ENCODE data around the gene PRKCSH.

DNA sequence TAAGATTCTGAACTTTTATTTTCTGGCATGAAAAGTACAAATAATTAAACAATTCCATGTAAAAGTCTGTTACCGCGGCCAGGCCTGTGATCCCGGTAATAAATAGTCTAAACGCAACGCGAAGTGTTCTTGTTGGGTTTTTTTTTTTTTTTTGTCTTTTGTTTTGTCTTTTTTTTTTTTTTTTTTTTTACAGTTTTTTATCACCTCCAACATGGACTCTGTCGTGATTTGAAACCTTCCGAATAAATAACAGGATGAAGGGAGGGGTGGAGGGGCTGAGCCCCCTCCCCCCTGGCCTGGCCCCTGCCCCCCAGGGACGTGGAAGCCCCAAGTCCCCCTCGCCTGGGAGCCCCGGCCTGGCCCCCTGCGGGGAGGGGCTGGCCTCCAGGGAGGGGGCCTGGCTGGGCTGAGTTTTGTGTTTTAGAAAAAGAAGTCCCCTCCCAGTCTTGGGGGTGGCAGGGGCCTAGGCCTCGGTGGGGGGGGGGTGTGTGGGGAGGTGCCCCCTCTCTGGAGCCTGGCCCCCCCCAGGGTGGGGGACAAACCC lies 16.0 kb downstream of the PRKCSH start:
- TF ChIP-seq GATA2 (CRISPR knock-in tag; IDR thresholded peaks at IDR 0.05) (no peak), RAD21 (IDR thresholded peaks at IDR 0.05; ENCODE audit: low read length) (no peak), SMC3 (IDR thresholded peaks at IDR 0.05; ENCODE audit: low read depth, low read length) (no peak), POLR2AphosphoS5 (IDR thresholded peaks at IDR 0.05; ENCODE audit: low read depth, low read length) (0 out of 2 replicates have a peak, but pooled peaks have one; percentile 5), GABPA (IDR thresholded peaks at IDR 0.05; ENCODE audit: low read depth) (no peak), RFX5 (IDR thresholded peaks at IDR 0.05; ENCODE audit: low read length) (no peak), JUND (IDR thresholded peaks at IDR 0.05) (no peak), NRF1 (IDR thresholded peaks at IDR 0.05; ENCODE audit: low read depth, low read length) (no peak), TAF1 (IDR thresholded peaks at IDR 0.05; ENCODE audit: borderline replicate concordance, low read depth, low read length) (no peak), SIN3A (IDR thresholded peaks at IDR 0.05; ENCODE audit: borderline replicate concordance, low read depth, low read length) (no peak), EZH2phosphoT487 (IDR thresholded peaks at IDR 0.05; ENCODE audit: borderline replicate concordance, low read depth) (no peak), FOXM1 (IDR thresholded peaks at IDR 0.05; ENCODE audit: low read depth) (no peak)
- TF ChIP-seq, protein P1, sequence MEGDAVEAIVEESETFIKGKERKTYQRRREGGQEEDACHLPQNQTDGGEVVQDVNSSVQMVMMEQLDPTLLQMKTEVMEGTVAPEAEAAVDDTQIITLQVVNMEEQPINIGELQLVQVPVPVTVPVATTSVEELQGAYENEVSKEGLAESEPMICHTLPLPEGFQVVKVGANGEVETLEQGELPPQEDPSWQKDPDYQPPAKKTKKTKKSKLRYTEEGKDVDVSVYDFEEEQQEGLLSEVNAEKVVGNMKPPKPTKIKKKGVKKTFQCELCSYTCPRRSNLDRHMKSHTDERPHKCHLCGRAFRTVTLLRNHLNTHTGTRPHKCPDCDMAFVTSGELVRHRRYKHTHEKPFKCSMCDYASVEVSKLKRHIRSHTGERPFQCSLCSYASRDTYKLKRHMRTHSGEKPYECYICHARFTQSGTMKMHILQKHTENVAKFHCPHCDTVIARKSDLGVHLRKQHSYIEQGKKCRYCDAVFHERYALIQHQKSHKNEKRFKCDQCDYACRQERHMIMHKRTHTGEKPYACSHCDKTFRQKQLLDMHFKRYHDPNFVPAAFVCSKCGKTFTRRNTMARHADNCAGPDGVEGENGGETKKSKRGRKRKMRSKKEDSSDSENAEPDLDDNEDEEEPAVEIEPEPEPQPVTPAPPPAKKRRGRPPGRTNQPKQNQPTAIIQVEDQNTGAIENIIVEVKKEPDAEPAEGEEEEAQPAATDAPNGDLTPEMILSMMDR (IDR thresholded peaks at IDR 0.05) = no peak
- TF ChIP-seq, protein P2, sequence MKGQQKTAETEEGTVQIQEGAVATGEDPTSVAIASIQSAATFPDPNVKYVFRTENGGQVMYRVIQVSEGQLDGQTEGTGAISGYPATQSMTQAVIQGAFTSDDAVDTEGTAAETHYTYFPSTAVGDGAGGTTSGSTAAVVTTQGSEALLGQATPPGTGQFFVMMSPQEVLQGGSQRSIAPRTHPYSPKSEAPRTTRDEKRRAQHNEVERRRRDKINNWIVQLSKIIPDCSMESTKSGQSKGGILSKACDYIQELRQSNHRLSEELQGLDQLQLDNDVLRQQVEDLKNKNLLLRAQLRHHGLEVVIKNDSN (IDR thresholded peaks at IDR 0.05; ENCODE audit: borderline replicate concordance, low read depth) = no peak

All from SK-N-SH (cell line).